Frontal cortex (tissue), 4 donors: ENCODE results near the gene CTTN. TPM values are rescaled to one million over a fixed set of nuclear protein-coding genes. Genes with fewer than 3 reads are reported as not detected.

ENCODE experiments used
- DNase-seq, 2 donors: peaks; one replicate each; pipeline ENCODE4 v3.0.0; 2012; ENCODE audit warnings: low spot score in 2 of 2
- FAIRE-seq: peaks from 2 replicates; lab custom pipeline; 2012; peaks lifted over from hg19 to GRCh38; lab: Jason Lieb, UNC
- total RNA-seq: library from RNA; depleted of rRNA; stranded (reverse); fragments of >200 nt; gene quantifications from one replicate; pipeline ENCODE4 v1.2.3, GENCODE V29; 2014
- donor health status: control.
- donor health status: control.
- donor health status: control.

Gene CTTN
- total RNA-seq, 1 donor from 2014 or later, result 91.7 TPM

GRCh38 chr11:70467201-70468085, 69.1 kb downstream of the CTTN start:
- peak; percentile 63 to 69 for DNase-seq
- FAIRE-seq, result peak; percentile 90

- DNase-seq, result no peak
- FAIRE-seq, result no peak
Observed at GRCh38 chr11:70468256-70469195, 70.2 kb downstream of the CTTN start.

- DNase-seq (no peak), FAIRE-seq (no peak)
Observed at GRCh38 chr11:70470127-70470526, 71.8 kb downstream of the CTTN start.

- no peak for DNase-seq
- FAIRE-seq, result no peak
Observed at GRCh38 chr11:70471254-70471653, 72.9 kb downstream of the CTTN start.

GRCh38 chr11:70472240-70472639, 73.9 kb downstream of the CTTN start:
- FAIRE-seq (no peak), DNase-seq (no peak)

GRCh38 chr11:70473186-70473872, 75.0 kb downstream of the CTTN start:
- DNase-seq (no peak), FAIRE-seq (no peak)

GRCh38 chr11:70473873-70474690, 75.8 kb downstream of the CTTN start:
- no peak for FAIRE-seq
- DNase-seq, result no peak

GRCh38 chr11:70474710-70475109, 76.4 kb downstream of the CTTN start:
- no peak for FAIRE-seq
- DNase-seq, result no peak

- DNase-seq, result no peak
- FAIRE-seq, result no peak
Observed at GRCh38 chr11:70476669-70477068, 78.3 kb downstream of the CTTN start.

GRCh38 chr11:70477176-70477575, 78.8 kb downstream of the CTTN start:
- DNase-seq (no peak), FAIRE-seq (no peak)

- peak in 1 of 2 donors; percentile 58 for DNase-seq
Observed at GRCh38 chr11:70477609-70478008, 79.3 kb downstream of the CTTN start.

GRCh38 chr11:70478166-70478890, 80.0 kb downstream of the CTTN start:
- FAIRE-seq (no peak), DNase-seq (no peak)

More at GRCh38 chr11:70477609-70478008, 79.3 kb downstream of the CTTN start:
- no peak for FAIRE-seq

- FAIRE-seq, result no peak
- no peak for DNase-seq
Observed at GRCh38 chr11:70480711-70481110, 82.4 kb downstream of the CTTN start.

GRCh38 chr11:70481625-70482528, 83.5 kb downstream of the CTTN start:
- FAIRE-seq, result no peak
- no peak for DNase-seq

GRCh38 chr11:70482529-70482917, 84.2 kb downstream of the CTTN start:
- DNase-seq, result no peak
- no peak for FAIRE-seq

- DNase-seq, result no peak
Observed at GRCh38 chr11:70483077-70483861, 84.9 kb downstream of the CTTN start.

GRCh38 chr11:70483917-70484316, 85.6 kb downstream of the CTTN start:
- no peak for DNase-seq
- no peak for FAIRE-seq

More at GRCh38 chr11:70483077-70483861, 84.9 kb downstream of the CTTN start:
- FAIRE-seq, result no peak
